Osteocyte (in vitro differentiated cells): ENCODE measurements around the gene AMPD2. TPM values are rescaled to one million over a fixed set of nuclear protein-coding genes. Genes with fewer than 3 reads are reported as not detected.
"Not testable (repeated sequence)": the region's sequence is repeated elsewhere in the genome, so short reads cannot be mapped to it uniquely, and the experiment has no call there.

Source experiments
- DNase-seq: peaks from one replicate; pipeline ENCODE4 v3.0.0; 2021; ENCODE audit warnings: mixed read lengths; ENCODE audit not compliant: unreplicated experiment; ENCODE audit errors: extremely low spot score
- H3K27ac Mint-ChIP-seq: one replicate; pipeline ENCODE4 v1.8.0; 2021; ENCODE audit warnings: mild to moderate bottlenecking, mixed read lengths; ENCODE audit not compliant: unreplicated experiment
- H3K27me3 Mint-ChIP-seq: one replicate; pipeline ENCODE4 v1.8.0; 2021; ENCODE audit warnings: mixed read lengths; ENCODE audit not compliant: unreplicated experiment
- H3K36me3 Mint-ChIP-seq: one replicate; pipeline ENCODE4 v1.8.0; 2021; ENCODE audit warnings: mixed read lengths; ENCODE audit not compliant: unreplicated experiment
- H3K4me1 Mint-ChIP-seq: one replicate; pipeline ENCODE4 v1.8.0; 2021; ENCODE audit warnings: mixed read lengths; ENCODE audit not compliant: unreplicated experiment
- H3K4me3 Mint-ChIP-seq: one replicate; pipeline ENCODE4 v1.8.0; 2021; ENCODE audit warnings: mild to moderate bottlenecking, moderate library complexity, mixed read lengths; ENCODE audit not compliant: unreplicated experiment
- H3K9me3 Mint-ChIP-seq: one replicate; pipeline ENCODE4 v1.8.0; 2021; ENCODE audit warnings: mixed read lengths; ENCODE audit not compliant: unreplicated experiment
- CTCF ChIP-seq: fragments of 200-600 bp; sonication (generic); IDR thresholded peaks from 2 replicates; pipeline ENCODE4 v1.5.0; 2021; ENCODE audit warnings: antibody characterized with exemption, mild to moderate bottlenecking, moderate library complexity
- total RNA-seq: library from RNA; stranded (reverse); gene quantifications from 2 replicates; pipeline ENCODE4 v1.2.1, GENCODE V29; 2021

The AMPD2 gene
- total RNA-seq, 1 donor from 2014 or later = 64.0 TPM

GRCh38 chr1:109671067-109671466, 51.4 kb downstream of the AMPD2 start:
- Mint-ChIP-seq H3K36me3 (no peaks in the 10 kb centered on the region), H3K27me3 (no peaks in the 10 kb centered on the region), H3K4me3 (no peak overlapping the region), H3K4me1 (peaks cover 16% of the 10 kb centered on the region), H3K27ac (no peak overlapping the region), H3K9me3 (no peaks in the 10 kb centered on the region)
- no peak for TF ChIP-seq CTCF
- DNase-seq = no peak

- DNase-seq, H3K4me1 Mint-ChIP-seq, H3K27me3 Mint-ChIP-seq, H3K36me3 Mint-ChIP-seq, H3K4me3 Mint-ChIP-seq, H3K27ac Mint-ChIP-seq, H3K9me3 Mint-ChIP-seq: not testable (repeated sequence)
Observed at GRCh38 chr1:109673861-109674260, 54.2 kb downstream of the AMPD2 start.

- not testable (repeated sequence) for H3K36me3 Mint-ChIP-seq, H3K27ac Mint-ChIP-seq, H3K4me1 Mint-ChIP-seq, H3K27me3 Mint-ChIP-seq, H3K4me3 Mint-ChIP-seq, H3K9me3 Mint-ChIP-seq, DNase-seq
Observed at GRCh38 chr1:109676683-109677381, 57.2 kb downstream of the AMPD2 start.

- Mint-ChIP-seq H3K4me3 (no peak overlapping the region), H3K4me1 (no peaks in the 10 kb centered on the region), H3K27ac (no peak overlapping the region), H3K27me3 (no peaks in the 10 kb centered on the region), H3K36me3 (no peaks in the 10 kb centered on the region), H3K9me3 (no peaks in the 10 kb centered on the region)
- DNase-seq = no peak
- no peak for TF ChIP-seq CTCF
Observed at GRCh38 chr1:109677459-109677858, 57.8 kb downstream of the AMPD2 start.

- H3K27me3 Mint-ChIP-seq, H3K27ac Mint-ChIP-seq, H3K4me3 Mint-ChIP-seq, H3K4me1 Mint-ChIP-seq, H3K9me3 Mint-ChIP-seq, DNase-seq, H3K36me3 Mint-ChIP-seq: not testable (repeated sequence)
Observed at GRCh38 chr1:109678637-109679036, 59.0 kb downstream of the AMPD2 start.

Other genes starting within 250 kb of the AMPD2 start
- gene SORT1, start 221.9 kb upstream of the AMPD2 start, total RNA-seq = 71.4 and 78.5 TPM in 2 replicates
- 101 and 108 TPM in 2 replicates for gene PSMA5, start 193.4 kb upstream of the AMPD2 start, total RNA-seq
- gene SYPL2, start 153.3 kb upstream of the AMPD2 start, total RNA-seq = 0.59 and 1.1 TPM in 2 replicates
- 6.4 and 6.8 TPM in 2 replicates for gene ATXN7L2, start 135.9 kb upstream of the AMPD2 start, total RNA-seq
- gene CYB561D1, start 125.7 kb upstream of the AMPD2 start, total RNA-seq = 10.2 and 10.6 TPM in 2 replicates
- 5.2 and 5.4 TPM in 2 replicates for gene AMIGO1, start 110.1 kb upstream of the AMPD2 start, total RNA-seq
- not detected in 2 replicates for gene GPR61, start 80.0 kb upstream of the AMPD2 start, total RNA-seq
- gene GNAI3, start 71.2 kb upstream of the AMPD2 start, total RNA-seq = 7.6 and 8.5 TPM in 2 replicates
- not detected in 2 replicates for gene GNAT2, start 221 bp upstream of the AMPD2 start, total RNA-seq
- gene GSTM4, start 36.3 kb downstream of the AMPD2 start, total RNA-seq = 24.3 and 25.1 TPM in 2 replicates
- gene GSTM2, start 48.2 kb downstream of the AMPD2 start, total RNA-seq = 38.6 and 39.0 TPM in 2 replicates
- gene GSTM1, start 68.0 kb downstream of the AMPD2 start, total RNA-seq = 6.4 and 7.8 TPM in 2 replicates
- not detected in 2 replicates for gene GSTM5, start 92.4 kb downstream of the AMPD2 start, total RNA-seq
- 33.9 and 41.4 TPM in 2 replicates for gene GSTM3, start 121.2 kb downstream of the AMPD2 start, total RNA-seq
- not detected in 2 replicates for gene EPS8L3, start 144.1 kb downstream of the AMPD2 start, total RNA-seq